Neural cell (in vitro differentiated cells): ENCODE results near the gene OAS3. TPM values are rescaled to one million over a fixed set of nuclear protein-coding genes. Genes with fewer than 3 reads are reported as not detected.
"Not testable (repeated sequence)": the region's sequence is repeated elsewhere in the genome, so short reads cannot be mapped to it uniquely, and the experiment has no call there.

ENCODE experiments used
- H2AFZ ChIP-seq: fragments of 200-600, 300-800 bp; sonication (generic), shearing (Covaris generic); 2 replicates; pipeline ENCODE4 v1.6.0; 2014; ENCODE audit warnings: low read depth, mild to moderate bottlenecking, antibody characterized with exemption, low read length, moderate library complexity
- H3F3A ChIP-seq: fragments of 200-600 bp; shearing (Covaris generic); 2 replicates; pipeline ENCODE4 v1.6.1; 2016; ENCODE audit warnings: mild to moderate bottlenecking, moderate library complexity, mixed read lengths, antibody characterized with exemption, low read length; ENCODE audit not compliant: insufficient read depth, poor library complexity, severe bottlenecking
- H3K27ac ChIP-seq: fragments of 200-600, 300-800 bp; sonication (generic), shearing (Covaris generic); 2 replicates; pipeline ENCODE4 v1.5.1; 2014; ENCODE audit warnings: mild to moderate bottlenecking, low read length, moderate library complexity
- H3K27me3 ChIP-seq: fragments of 300-800, 200-600 bp; sonication (generic), shearing (Covaris generic); 2 replicates; pipeline ENCODE4 v1.6.0; 2014; ENCODE audit warnings: mild to moderate bottlenecking, low read depth, low read length, moderate library complexity; ENCODE audit not compliant: insufficient read depth
- H3K36me3 ChIP-seq: fragments of 300-800, 200-600 bp; sonication (generic), shearing (Covaris generic); 2 replicates; pipeline ENCODE4 v1.5.1; 2014; ENCODE audit warnings: mild to moderate bottlenecking, antibody characterized with exemption, low read length, moderate library complexity; ENCODE audit not compliant: insufficient read depth
- H3K4me2 ChIP-seq: fragments of 300-800, 200-600 bp; sonication (generic), shearing (Covaris generic); 2 replicates; pipeline ENCODE4 v1.6.0; 2014; ENCODE audit warnings: mild to moderate bottlenecking, low read length
- H3K4me3 ChIP-seq: fragments of 300-800, 200-600 bp; sonication (generic), shearing (Covaris generic); 2 replicates; pipeline ENCODE4 v1.5.1; 2014; ENCODE audit warnings: mild to moderate bottlenecking, low read length, moderate library complexity
- H3K79me2 ChIP-seq: fragments of 200-600 bp; shearing (Covaris generic); replicated peaks from 2 replicates; pipeline ENCODE4 v1.6.0; 2014; ENCODE audit warnings: mild to moderate bottlenecking, low read length, moderate library complexity; ENCODE audit not compliant: insufficient read depth
- H3K9ac ChIP-seq: fragments of 300-800, 200-600 bp; sonication (generic), shearing (Covaris generic); 2 replicates; pipeline ENCODE4 v1.6.1; 2016; ENCODE audit warnings: mild to moderate bottlenecking, low read length, mixed read lengths
- H3K9me2 ChIP-seq: fragments of 200-600 bp; shearing (Covaris generic); 2 replicates; pipeline ENCODE4 v1.6.1; 2016; ENCODE audit warnings: mild to moderate bottlenecking, low read length, mixed read lengths; ENCODE audit not compliant: insufficient read depth
- H3K9me3 ChIP-seq: fragments of 200-600, 300-800 bp; sonication (generic), shearing (Covaris generic); 2 replicates; pipeline ENCODE4 v1.6.1; 2016; ENCODE audit warnings: mild to moderate bottlenecking, mixed run types, low read length, moderate library complexity, mixed read lengths
- H4K20me1 ChIP-seq: fragments of 200-600 bp; shearing (Covaris generic); 2 replicates; pipeline ENCODE4 v1.6.1; 2016; ENCODE audit warnings: mild to moderate bottlenecking, mixed run types; ENCODE audit not compliant: insufficient read depth
- EP300 ChIP-seq: fragments of 450-650 bp; conservative IDR thresholded peaks from 2 replicates; pipeline ENCODE4 v1.6.1; 2014; ENCODE audit warnings: antibody characterized with exemption, mild to moderate bottlenecking, moderate library complexity; ENCODE audit not compliant: poor library complexity, severe bottlenecking
- EZH2 ChIP-seq: fragments of 200-600, 300-800 bp; shearing (Covaris generic), sonication (generic); IDR thresholded peaks from 2 replicates; pipeline ENCODE4 v1.6.1; 2014; ENCODE audit warnings: antibody characterized with exemption, low read length, borderline replicate concordance, mild to moderate bottlenecking; ENCODE audit not compliant: insufficient read depth, poor library complexity, severe bottlenecking
- MXI1 ChIP-seq: fragments of 450-650 bp; conservative IDR thresholded peaks from 2 replicates; pipeline ENCODE4 v1.6.1; 2014; ENCODE audit warnings: antibody characterized with exemption, mild to moderate bottlenecking; ENCODE audit not compliant: poor library complexity, severe bottlenecking
- POLR2AphosphoS5 ChIP-seq: IDR thresholded peaks from 2 replicates; pipeline ENCODE4 v1.6.1; 2012
- RAD21 ChIP-seq: fragments of 450-650 bp; conservative IDR thresholded peaks from 2 replicates; pipeline ENCODE4 v1.6.1; 2014; ENCODE audit warnings: antibody characterized with exemption, mild to moderate bottlenecking, moderate library complexity
- SMC3 ChIP-seq: fragments of 450-650 bp; conservative IDR thresholded peaks from 2 replicates; pipeline ENCODE4 v1.6.1; 2014; ENCODE audit warnings: antibody characterized with exemption, mild to moderate bottlenecking, moderate library complexity; ENCODE audit not compliant: poor library complexity
- TAF1 ChIP-seq: IDR thresholded peaks from 2 replicates; pipeline ENCODE4 v1.6.1; 2012; ENCODE audit warnings: low read depth
- polyA plus RNA-seq: library from polyadenylated mRNA; depleted of rRNA; stranded (reverse); fragments of >200 nt; gene quantifications from 2 replicates; pipeline ENCODE4 v1.2.3, GENCODE V29; 2014
- TF ChIP-seq, protein P1 (sequence below): IDR thresholded peaks from 2 replicates; pipeline ENCODE4 v1.6.1; 2012; ENCODE audit warnings: borderline replicate concordance
- TF ChIP-seq, protein P2 (sequence below): fragments of 450-650 bp; IDR thresholded peaks from 2 replicates; pipeline ENCODE4 v1.5.1; 2014; ENCODE audit warnings: antibody characterized with exemption, mild to moderate bottlenecking, moderate library complexity; ENCODE audit not compliant: poor library complexity, severe bottlenecking

Gene OAS3
- polyA plus RNA-seq, 1 donor from 2014 or later, result not detected

DNA sequence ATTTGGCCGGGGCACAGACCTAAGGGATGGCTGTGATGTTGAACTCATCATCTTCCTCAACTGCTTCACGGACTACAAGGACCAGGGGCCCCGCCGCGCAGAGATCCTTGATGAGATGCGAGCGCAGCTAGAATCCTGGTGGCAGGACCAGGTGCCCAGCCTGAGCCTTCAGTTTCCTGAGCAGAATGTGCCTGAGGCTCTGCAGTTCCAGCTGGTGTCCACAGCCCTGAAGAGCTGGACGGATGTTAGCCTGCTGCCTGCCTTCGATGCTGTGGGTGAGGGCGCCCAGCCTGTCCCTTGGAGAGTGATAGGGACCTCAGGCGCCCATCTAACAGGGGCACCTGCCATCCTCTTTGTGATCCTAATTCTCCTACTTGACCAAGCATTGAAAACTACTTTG lies 12.4 kb downstream of the OAS3 start:
- Histone ChIP-seq H3K9ac (no peak overlapping the region), H3K36me3 (no peaks in the 10 kb centered on the region), H3K4me2 (no peak overlapping the region), H3K9me2 (no peaks in the 10 kb centered on the region), H3K4me3 (no peak overlapping the region), H2AFZ (no peak overlapping the region), H3F3A (no peaks in the 10 kb centered on the region), H3K9me3 (no peaks in the 10 kb centered on the region), H3K27ac (no peak overlapping the region), H3K27me3 (no peaks in the 10 kb centered on the region), H3K79me2 (no peaks in the 10 kb centered on the region), H4K20me1 (no peaks in the 10 kb centered on the region)
- TF ChIP-seq EZH2 (no peak), MXI1 (no peak), TAF1 (no peak), EP300 (no peak), SMC3 (no peak), POLR2AphosphoS5 (no peak), RAD21 (no peak)
- TF ChIP-seq, protein P1, sequence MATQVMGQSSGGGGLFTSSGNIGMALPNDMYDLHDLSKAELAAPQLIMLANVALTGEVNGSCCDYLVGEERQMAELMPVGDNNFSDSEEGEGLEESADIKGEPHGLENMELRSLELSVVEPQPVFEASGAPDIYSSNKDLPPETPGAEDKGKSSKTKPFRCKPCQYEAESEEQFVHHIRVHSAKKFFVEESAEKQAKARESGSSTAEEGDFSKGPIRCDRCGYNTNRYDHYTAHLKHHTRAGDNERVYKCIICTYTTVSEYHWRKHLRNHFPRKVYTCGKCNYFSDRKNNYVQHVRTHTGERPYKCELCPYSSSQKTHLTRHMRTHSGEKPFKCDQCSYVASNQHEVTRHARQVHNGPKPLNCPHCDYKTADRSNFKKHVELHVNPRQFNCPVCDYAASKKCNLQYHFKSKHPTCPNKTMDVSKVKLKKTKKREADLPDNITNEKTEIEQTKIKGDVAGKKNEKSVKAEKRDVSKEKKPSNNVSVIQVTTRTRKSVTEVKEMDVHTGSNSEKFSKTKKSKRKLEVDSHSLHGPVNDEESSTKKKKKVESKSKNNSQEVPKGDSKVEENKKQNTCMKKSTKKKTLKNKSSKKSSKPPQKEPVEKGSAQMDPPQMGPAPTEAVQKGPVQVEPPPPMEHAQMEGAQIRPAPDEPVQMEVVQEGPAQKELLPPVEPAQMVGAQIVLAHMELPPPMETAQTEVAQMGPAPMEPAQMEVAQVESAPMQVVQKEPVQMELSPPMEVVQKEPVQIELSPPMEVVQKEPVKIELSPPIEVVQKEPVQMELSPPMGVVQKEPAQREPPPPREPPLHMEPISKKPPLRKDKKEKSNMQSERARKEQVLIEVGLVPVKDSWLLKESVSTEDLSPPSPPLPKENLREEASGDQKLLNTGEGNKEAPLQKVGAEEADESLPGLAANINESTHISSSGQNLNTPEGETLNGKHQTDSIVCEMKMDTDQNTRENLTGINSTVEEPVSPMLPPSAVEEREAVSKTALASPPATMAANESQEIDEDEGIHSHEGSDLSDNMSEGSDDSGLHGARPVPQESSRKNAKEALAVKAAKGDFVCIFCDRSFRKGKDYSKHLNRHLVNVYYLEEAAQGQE, result no peak
- TF ChIP-seq, protein P2, sequence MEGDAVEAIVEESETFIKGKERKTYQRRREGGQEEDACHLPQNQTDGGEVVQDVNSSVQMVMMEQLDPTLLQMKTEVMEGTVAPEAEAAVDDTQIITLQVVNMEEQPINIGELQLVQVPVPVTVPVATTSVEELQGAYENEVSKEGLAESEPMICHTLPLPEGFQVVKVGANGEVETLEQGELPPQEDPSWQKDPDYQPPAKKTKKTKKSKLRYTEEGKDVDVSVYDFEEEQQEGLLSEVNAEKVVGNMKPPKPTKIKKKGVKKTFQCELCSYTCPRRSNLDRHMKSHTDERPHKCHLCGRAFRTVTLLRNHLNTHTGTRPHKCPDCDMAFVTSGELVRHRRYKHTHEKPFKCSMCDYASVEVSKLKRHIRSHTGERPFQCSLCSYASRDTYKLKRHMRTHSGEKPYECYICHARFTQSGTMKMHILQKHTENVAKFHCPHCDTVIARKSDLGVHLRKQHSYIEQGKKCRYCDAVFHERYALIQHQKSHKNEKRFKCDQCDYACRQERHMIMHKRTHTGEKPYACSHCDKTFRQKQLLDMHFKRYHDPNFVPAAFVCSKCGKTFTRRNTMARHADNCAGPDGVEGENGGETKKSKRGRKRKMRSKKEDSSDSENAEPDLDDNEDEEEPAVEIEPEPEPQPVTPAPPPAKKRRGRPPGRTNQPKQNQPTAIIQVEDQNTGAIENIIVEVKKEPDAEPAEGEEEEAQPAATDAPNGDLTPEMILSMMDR, result no peak

DNA sequence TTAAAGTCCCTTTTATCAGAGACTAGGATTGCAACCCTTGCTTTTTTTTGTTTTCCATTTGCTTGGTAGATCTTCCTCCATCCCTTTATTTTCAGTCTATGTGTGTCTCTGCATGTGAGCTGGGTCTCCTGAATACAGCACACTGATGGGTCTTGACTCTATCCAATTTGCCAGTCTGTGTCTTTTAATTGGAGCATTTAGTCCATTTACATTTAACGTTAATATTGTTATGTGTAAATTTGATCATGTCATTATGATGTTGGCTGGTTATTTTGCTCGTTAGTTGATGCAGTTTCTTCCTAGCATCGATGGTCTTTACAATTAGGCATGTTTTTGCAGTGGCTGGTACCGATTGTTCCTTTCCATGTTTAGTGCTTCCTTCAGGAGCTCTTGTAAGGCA lies 18.9 kb downstream of the OAS3 start:
- not testable (repeated sequence) for H3K79me2 ChIP-seq, H2AFZ ChIP-seq, H3F3A ChIP-seq, H3K9me2 ChIP-seq, H3K9me3 ChIP-seq, H4K20me1 ChIP-seq, H3K4me3 ChIP-seq, H3K9ac ChIP-seq, H3K36me3 ChIP-seq, H3K4me2 ChIP-seq, H3K27me3 ChIP-seq, H3K27ac ChIP-seq

DNA sequence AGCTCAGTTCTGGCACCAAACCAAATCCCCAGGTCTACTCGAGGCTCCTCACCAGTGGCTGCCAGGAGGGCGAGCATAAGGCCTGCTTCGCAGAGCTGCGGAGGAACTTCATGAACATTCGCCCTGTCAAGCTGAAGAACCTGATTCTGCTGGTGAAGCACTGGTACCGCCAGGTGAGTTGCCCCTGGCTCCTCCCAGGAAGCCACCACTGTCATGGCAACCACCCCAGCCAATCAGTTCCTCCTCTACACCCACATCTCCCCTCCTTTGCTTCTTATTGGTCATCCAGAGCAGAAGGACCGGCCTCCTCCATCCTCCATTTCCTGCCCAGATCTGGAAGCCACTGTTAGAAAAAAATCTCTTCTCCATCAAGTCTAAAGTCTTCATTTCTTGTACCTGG lies 22.8 kb downstream of the OAS3 start:
- H3K27ac ChIP-seq, result no peak overlapping the region
- no peaks in the 10 kb centered on the region for H4K20me1 ChIP-seq
- H3K27me3 ChIP-seq, result no peaks in the 10 kb centered on the region
- H3K4me2 ChIP-seq, result no peak overlapping the region
- no peaks in the 10 kb centered on the region for H3F3A ChIP-seq
- H3K36me3 ChIP-seq, result no peaks in the 10 kb centered on the region
- H3K79me2 ChIP-seq, result no peaks in the 10 kb centered on the region
- TF ChIP-seq TAF1 (no peak), EP300 (no peak), MXI1 (no peak), RAD21 (no peak), SMC3 (no peak), EZH2 (no peak), POLR2AphosphoS5 (no peak)
- TF ChIP-seq, protein P2, result no peak
- TF ChIP-seq, protein P1, result no peak
- H3K9ac ChIP-seq, result no peak overlapping the region
- no peak overlapping the region for H3K4me3 ChIP-seq
- H2AFZ ChIP-seq, result no peak overlapping the region
- H3K9me3 ChIP-seq, result no peaks in the 10 kb centered on the region
- no peaks in the 10 kb centered on the region for H3K9me2 ChIP-seq
